NCI-H146 (cell line): Measurements from ENCODE around the gene SBK3.
A peak's percentile ranks its signal among the peaks of the same experiment; 100 is the strongest.
"Not testable (repeated sequence)": the region's sequence is repeated elsewhere in the genome, so short reads cannot be mapped to it uniquely, and the experiment has no call there.

ENCODE experiments used
- DNase-seq: peaks from one replicate; lab custom pipeline; 2025; lab: John Stamatoyannopoulos, UW

Gene SBK3

DNA sequence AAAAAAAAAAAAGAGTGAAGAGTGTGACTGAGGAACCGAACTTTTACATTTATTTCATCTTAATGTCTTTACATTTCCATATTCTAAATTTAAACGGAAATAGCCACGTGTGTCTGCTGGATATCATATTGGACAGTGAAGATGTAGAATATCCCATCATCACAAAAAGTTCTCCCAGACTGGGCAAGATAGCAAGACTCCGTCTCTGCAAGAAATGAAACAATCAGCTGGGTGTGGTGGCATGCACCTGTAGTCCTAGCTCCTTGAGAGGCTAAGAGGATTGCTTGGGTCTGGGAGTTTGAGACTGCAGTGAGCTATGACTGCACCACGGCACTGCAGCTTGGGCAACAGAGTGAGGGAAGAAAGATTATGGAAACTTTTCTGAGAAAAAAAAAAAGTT lies 31.4 kb upstream of the SBK3 start:
- DNase-seq, result no peak

DNA sequence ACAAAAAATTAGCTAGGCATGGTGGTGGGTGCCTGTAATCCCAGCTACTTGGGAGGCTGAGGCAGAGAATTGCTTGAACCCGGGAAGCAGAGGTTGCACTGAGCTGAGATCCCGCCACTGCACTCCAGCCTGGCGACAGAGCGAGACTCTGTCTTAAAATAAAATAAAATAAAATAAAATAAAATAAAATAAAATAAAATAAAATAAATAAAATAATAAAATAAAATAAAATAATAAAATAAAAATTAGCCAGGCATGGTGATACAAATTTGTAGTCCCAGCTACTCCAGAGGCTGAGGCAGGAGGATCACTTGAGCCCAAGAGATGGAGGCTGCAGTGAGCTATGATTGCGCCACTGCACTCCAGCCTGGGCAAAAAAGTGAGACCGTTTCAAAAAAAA lies 28.6 kb upstream of the SBK3 start:
- not testable (repeated sequence) for DNase-seq

DNA sequence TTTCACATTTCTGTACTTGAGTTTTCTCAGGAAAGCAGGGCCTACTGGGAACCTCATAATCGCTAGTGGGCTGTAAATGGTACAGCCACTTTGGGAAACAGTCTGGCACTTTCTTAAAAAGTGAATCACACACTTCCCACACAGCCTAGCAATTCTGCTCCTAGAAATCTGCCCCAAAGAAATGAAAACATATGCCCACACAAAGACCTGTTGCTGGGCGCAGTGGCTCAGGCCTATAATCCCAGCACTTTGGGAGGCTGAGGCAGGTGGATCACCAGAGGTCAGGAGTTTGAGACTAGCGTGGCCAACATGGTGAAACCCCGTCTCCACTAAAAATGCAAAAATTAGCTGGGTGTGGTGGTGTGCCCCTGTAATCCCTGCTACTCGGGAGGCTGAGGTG lies 24.1 kb upstream of the SBK3 start:
- not testable (repeated sequence) for DNase-seq

DNA sequence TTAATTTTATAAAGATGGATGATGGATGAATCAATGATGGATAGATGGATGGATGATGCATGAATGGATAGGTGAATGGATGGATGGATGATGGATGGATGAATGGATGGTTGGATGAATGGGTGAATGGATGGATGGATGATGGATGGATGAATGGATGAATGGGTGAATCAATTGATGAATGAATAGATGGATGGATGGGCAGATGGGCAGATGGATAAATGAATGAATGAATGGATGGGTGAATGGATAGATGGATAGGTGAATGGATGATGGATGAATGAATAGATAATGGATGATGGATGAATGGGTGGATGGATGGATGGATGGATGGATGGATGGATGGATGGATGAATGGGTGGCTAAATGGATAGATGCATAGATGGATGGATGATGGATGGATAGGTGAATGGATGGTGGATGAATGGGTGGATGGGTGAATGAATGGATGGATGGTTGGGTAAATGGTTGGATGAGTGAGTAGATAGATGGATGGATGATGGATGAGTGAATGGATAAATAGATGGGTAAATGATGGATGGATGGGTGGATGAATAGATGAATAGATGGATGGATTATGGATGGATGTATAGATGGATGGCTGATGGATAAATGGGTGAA lies 22.5 kb upstream of the SBK3 start:
- no peak for DNase-seq

DNA sequence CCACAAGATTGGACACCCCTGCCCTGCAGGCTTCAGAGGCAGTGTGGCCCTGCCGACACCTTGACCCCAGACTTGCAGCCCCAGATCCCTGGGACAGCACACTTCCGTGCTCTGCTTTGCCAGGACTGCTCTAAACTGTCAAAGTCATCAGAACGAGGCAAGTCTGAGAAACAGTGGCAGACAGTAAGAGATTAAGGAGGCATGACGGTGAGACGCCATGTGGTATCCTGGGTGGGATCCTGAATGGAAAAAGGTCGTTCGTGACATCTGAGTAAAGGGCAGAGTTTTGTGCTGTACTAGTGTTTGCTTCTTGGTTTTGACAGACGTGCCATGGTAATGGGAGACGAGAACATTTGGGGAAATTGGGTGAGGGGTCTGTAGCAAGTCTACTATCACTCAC lies 21.5 kb upstream of the SBK3 start:
- DNase-seq, result no peak

DNA sequence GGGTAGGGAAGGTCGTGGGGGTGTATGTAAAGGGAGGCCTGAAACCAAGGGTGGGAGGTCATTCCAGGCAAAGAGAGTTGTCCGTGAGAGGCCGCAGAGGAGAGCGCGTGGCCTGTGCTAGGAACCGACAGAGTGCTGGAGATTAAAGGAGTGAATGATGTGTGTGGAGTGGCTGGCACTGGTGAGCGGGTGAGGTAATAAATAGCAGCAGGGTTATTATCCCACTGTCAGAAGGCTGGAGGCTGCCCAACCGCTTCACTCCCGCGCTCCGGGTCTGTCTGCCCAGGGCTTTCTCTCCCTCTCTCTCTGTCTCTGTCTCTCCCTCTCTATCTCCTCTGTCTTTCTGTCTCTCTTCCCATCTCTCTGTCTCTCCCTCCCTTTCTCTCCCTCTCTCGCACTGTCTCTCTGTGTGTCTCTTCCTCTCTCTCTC lies 17.9 kb upstream of the SBK3 start:
- no peak for DNase-seq

DNA sequence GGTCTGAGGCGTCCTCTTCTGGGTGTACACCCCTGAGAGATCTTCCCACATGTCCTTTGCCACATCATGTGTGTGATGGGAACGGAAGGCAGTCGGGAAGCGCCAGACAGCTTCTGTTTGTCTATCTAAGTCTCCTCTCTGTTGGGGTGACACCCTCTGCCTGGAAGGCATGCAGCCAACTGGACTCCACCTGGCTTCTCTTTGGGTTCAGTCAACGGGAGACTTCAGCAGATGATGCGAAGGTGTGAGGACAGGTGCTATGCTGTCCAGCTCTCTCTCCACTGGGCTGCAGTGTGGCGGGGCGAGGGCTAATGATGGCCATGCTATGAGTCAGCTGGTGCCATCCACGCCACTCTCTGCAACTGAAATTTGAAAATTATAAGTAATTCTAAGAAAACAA lies 14.3 kb upstream of the SBK3 start:
- peak; percentile 75 for DNase-seq

DNA sequence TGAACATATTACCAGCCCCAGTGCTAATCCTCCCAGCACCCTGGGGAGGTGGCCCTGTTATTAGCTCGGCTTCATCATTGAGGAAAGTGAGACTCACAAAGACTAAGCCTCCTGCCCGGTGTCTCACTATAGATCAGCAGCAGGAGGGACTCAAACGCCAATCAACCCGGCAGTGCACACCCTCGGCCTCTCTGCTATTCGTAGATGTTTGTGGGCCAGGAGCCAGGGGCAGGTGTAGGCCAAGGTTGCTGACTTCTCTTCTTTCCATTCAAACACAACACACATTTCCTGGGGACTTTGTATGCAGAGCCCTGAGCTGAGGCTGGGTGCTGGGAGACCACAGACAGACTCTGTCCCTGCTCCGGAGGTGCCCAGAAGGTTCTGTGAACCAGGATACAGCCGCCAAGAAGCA lies 9.4 kb upstream of the SBK3 start:
- DNase-seq, result peak; percentile 89

DNA sequence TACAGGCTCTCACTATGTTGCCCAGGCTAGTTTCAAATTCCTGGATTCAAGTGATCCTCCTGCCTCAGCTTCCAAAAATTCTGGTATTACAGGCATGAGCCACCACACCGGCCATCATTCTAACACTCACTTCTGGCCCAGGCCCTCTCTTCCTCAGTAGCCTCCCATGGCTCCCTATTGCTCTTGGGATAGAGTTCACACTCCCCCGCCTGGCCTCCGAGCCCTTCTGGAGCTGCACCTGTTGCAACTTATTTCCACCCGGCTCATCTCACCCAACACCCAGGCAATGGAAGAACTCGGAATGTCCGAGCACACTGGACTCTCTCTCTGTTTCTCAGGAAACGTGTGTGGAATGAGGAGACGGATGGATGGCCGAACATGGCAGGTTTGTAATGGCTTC lies 9.0 kb upstream of the SBK3 start:
- DNase-seq, result no peak

DNA sequence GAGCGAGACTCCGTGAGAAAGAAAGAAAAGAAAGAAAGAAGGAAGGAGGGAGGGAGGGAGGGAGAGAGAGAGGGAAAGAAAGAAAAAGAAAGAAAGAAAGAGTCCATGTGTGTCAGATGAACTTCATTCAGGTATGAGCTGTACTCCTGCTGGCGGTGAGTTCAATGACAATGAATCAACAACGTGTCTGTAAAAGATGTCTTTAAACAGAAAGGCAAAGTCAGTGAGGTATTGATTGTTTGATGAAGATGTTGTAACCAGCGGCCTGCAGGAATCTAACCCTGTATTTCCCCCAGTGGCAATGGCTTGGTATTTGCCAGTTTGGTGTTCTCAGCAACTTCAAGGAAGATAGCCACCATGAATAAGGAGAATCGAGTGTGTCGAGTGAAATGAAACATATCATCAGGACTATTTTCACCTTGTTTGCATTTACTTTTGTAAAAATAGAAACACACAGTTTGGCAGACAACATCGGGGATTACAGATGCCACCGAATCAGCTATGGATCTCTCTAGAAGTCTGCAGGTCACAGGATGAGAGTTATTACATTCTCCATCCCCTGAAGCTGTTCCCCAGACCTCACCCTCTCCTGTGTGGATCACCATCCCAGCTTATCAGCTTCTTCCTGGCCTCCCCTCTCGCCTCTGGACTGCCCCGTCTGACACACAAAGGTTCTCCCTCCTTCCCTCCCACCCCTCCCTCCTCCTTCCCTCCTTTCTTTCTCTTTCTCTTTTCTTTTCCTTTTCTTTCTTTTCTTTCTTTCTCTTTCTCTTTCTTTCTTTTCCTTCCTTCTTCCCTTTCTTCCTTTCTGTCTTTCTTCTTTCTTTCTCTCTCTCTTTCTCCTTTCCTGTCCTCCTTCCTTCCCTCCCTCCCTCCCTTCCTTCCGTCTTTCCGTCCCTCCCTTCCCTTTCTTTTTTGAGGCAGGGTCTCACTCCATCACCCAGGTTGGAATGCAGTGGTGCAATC lies 8.2 kb upstream of the SBK3 start:
- DNase-seq, result no peak

DNA sequence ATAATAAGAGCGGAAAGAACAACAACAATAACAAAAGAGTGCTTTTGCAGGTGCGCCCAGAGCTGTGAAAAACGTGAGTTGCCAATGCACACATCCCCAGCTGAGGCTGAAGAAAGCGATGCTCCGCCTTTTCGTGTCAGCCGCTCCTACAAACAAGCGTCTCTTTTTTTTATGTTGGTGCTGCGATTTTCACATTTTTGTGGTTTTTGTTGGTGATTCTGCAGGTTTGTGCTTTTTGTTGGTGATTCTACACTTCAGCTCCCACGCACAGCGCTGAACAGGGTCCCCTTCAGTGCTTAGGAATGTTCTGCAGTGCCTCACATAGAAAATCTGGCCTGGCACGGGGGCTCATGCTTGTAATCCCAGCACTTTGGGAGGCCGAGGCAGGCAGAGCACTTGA lies 7.3 kb upstream of the SBK3 start:
- no peak for DNase-seq

DNA sequence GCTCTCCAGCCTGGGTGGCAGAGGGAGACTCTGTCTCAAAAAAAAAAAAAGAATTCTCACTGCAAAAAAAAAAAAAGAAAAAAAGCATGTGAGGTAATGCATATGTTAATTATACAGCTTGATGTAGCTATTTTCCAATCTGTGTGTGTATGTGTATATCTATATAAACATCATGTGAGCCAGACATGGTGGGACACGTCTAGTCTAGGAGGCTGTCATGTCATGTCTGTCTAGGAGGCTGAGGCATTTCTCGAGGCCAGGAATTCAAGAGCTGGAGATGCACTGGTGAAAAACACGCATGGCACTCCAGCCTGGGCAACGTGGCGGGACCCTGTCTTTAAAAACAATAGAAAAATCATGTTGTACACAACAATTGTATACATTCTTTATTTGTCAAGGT lies 6.9 kb upstream of the SBK3 start:
- DNase-seq, result no peak

DNA sequence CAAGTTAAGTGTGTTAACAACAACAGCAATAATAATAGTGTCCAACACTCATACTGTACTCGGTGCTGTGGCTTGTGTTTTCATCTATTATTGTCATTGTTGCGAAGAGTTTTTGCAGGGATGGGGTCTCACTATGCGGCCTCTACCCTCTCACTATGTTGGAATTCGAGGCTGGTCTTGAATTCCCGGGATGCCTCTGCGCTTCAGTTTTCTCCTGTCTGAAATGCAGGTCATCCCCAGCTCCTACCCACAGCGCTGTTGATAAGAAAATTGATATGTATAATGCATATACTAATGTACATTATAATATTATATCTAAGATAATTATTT lies 4.9 kb upstream of the SBK3 start:
- no peak for DNase-seq

DNA sequence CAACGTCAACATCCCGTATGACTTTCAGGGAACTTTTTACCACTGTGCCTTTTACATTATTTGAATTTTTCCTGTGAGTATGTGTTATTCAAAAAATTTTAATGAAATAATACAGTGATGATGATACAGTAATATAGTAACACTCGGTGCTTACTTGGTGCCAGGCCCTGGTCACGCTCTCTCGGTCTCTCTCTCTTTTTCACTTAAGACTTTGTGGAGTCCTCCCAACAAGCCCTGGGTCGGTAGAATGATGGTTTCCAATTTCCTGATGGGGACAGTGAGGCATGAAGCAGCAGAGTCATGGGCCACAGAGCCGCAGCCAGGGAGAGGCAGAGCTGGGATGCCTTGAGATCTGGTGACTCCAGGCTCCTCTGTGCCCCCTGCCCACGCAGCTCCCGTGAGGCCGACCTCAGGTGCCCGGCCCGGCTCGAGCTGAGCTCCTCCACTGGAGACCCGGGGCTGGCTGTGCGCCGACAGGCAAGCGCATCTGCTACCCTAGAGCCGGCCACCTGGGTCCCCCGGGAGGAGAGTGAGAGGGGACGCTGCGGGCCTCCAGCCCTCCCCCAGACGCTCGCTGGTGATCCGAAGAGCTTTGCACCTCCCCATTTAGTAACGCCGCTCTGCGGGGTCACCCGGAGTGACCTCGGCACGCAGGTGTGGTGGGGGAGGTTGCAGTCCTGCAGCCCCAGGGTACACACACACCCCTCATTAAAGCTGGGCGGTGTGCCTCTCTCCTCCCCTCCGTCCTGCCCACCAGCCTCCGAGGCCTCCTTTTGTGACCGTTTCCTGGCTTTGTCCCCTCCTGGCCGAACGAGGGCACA lies 4.4 kb upstream of the SBK3 start:
- DNase-seq, result peak; percentile 86

DNA sequence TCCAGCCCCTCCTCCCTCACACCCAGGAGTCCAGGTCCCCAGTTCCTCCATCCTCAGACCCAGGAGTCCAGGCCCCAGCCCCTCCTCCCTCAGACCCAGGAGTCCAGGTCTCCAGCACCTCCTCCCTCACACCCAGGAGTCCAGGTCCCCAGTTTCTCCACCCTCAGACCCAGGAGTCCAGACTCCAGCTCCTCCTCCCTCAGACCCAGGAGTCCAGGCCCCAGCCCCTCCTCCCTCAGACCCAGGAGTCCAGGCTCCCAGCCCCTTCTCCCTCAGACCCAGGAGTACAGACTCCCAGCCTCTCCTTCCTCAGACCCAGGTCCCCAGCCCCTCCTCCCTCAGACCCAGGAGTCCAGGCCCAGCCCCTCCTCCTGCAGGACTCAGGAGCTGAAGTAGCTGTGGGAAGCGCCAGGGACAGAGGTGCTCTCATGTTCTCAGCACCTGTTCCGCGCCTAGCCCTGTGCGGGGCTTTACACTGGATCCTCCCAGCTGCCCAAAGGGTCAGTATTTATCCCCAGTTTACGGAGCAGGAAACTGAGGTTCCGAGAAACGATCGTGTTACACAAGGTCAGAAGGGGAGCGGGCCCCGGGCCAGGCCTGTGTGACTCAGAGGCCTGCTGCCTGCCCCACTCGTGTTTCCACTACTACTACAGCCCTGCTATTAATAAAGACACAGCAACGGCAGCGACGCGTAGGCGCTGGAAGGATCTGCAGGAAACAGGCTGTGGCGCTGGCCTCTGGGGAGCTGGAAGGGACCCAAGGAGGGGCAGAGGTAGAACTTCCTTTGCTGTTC lies 1.7 kb upstream of the SBK3 start:
- no peak for DNase-seq

DNA sequence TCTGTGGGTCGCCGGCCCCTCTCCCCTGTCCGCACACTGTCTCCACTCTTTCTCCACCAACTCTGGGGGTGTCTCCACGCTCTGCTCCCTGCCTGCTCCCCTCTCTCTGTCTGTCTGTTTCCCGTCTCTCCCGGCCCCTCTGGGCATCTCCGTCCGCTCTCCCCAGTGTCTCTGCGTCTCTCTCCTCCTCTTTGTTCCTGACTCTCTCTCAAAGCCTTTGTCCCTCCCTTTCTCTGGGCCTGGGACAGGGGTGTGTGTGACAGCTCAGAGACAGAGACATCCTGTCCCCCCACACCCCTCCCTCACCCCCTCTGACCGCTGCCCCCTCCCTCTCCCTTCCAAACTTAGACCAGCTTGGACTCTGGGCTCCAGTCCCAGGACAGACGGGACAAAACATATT lies 668 bp upstream of the SBK3 start:
- no peak for DNase-seq

DNA sequence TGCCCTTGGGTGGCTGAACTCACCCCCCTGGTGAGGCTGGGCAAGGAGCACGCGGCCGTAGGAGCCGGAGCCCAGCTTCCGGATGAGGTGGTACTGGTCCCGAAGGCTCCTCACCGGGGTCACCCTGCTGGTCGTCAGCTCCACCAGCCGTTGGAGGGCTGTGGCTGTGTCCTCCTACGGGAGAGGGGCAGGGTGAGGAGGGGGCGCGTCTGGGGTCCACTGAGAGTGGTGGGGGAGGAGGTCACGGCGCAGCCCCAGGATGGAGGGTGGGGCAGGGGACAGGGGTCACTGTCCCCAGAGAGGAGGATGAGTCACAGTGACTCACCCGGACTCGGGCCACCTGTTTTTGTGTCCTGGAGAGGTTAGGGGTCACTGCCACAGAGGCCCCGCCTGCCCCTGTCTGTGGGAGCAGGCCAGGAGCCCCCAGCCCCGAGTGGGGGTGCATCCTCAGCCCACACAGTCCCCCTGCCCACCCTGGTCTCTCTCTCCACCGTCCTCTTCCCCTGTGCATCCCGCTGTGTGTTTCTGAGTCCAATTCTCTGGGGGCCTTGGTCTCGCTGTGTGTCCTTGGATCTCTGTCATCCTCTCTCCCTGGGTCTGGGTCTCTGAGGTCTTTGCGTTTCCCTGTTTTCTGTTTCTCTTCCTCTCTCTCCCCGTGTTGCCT lies 435 bp downstream of the SBK3 start:
- DNase-seq, result no peak

DNA sequence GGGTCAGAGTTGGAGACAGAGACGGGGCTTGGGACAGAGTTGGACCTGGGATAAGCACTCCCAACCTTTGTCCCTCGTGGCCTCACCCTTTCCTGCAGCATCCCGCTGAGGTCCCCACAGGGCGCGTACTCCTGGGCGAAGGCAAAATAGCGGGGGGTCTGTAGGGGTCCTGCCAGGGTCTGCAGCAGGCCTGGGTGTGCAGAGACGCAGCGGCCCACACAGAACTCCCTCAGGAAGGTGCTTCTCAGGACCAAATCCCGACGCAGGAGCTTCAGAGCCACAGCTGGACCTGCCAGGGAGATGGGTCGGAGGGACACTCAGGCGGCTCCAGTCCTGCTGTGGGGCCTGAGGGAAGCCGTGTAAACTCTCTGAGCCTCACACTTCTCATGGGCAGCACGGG lies 1.3 kb downstream of the SBK3 start:
- DNase-seq, result no peak

DNA sequence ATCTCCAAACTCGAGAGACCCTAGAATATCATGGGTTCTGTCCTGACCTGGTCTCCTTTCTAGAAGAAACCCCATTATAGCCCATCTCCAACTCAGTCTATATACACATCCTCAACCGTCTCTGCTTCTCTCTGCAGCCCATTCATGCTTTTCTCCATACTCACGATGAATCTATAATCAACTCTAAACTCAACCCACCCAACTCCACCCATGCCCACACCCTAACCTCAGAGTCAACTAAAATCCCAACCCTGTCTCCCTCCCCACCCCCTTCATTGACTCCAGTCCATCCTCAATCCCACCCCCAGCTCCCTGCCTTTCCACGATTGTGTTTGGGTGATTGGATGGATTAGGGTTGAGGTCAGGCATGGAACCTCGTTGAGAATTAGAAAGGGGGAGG lies 1.8 kb downstream of the SBK3 start:
- no peak for DNase-seq

DNA sequence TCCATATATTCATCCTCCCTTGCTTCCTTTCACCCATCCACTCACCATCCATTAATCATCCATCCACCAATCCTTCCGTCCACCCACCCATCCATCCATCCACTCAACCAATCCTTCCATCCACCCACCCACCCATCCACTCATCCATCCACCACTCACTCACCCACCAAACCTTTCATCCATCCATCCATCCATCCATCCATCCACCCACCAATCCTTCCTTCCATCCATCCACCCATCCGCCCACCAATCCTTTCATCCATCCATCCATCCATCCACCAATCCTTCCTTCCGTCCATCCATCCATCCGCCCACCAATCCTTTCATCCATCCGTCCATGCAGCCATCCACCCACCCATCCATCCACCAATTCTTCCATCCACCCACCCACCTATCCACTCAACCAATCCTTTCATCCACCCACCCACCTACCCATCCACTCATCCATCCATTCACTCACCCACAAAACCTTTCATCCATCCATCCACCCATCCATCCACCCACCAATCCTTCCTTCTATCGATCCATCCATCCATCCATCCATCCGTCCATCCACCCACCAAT lies 3.0 kb downstream of the SBK3 start:
- DNase-seq, result no peak

DNA sequence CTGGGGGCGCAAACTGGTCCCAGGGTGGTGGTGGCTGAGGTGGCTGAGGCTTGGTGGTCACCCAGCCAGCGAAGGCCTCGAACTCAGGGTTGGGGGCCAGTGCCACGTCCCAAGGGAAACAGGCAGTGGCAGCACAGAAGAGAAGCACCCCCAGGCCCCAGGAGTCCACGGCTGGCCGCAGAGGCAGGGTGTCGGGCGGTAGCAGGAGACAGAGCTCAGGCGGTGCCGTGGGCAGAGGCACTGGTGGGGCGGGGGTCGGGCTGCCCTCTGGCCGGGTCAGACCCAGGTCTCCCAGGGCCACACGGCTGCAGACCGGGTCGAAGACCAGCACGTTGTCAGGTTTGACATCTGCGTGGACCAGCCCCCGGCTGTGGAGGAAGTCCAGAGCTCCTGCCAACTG lies 4.3 kb downstream of the SBK3 start:
- no peak for DNase-seq
